Stimulated activated CD8-positive, alpha-beta memory T cell treated with anti-CD3 and anti-CD28 coated beads, Interleukin-2, amount 100 ng/mL, for 1 hour (primary cell): ENCODE data around the gene CHRNB1.
A peak's percentile ranks its signal among the peaks of the same experiment; 100 is the strongest.

Experiments
- DNase-seq, 2 donors: peaks; one replicate each; pipeline ENCODE4 v3.0.0-alpha.2; 2020; ENCODE audit warnings: low read depth in 2 of 2

The CHRNB1 gene

GRCh38 chr17:7483255-7484066, 38.6 kb downstream of the CHRNB1 start:
- peak; percentile 86 to 91 for DNase-seq

- DNase-seq, result peak; percentile 97
Measured at GRCh38 chr17:7484067-7484918, 39.4 kb downstream of the CHRNB1 start, which contains the start of gene POLR2A. TSS of gene POLR2A (plus strand) at chr17:7484366.

- DNase-seq, result no peak
Measured at GRCh38 chr17:7484919-7485377, 40.1 kb downstream of the CHRNB1 start.

- no peak for DNase-seq
Measured at GRCh38 chr17:7486181-7486580, 41.3 kb downstream of the CHRNB1 start.

- no peak for DNase-seq
Measured at GRCh38 chr17:7490144-7490543, 45.3 kb downstream of the CHRNB1 start.

- DNase-seq, result no peak
Measured at GRCh38 chr17:7491583-7491982, 46.7 kb downstream of the CHRNB1 start.

- no peak for DNase-seq
Measured at GRCh38 chr17:7493941-7494340, 49.1 kb downstream of the CHRNB1 start.

GRCh38 chr17:7495906-7496434, 51.1 kb downstream of the CHRNB1 start:
- DNase-seq, result no peak

- no peak for DNase-seq
Measured at GRCh38 chr17:7496470-7497183, 51.8 kb downstream of the CHRNB1 start.

GRCh38 chr17:7497228-7497627, 52.4 kb downstream of the CHRNB1 start:
- no peak for DNase-seq

- DNase-seq, result no peak
Measured at GRCh38 chr17:7497636-7498035, 52.8 kb downstream of the CHRNB1 start.

- no peak for DNase-seq
Measured at GRCh38 chr17:7499161-7499560, 54.3 kb downstream of the CHRNB1 start.

GRCh38 chr17:7501729-7502128, 56.9 kb downstream of the CHRNB1 start:
- no peak for DNase-seq

GRCh38 chr17:7502171-7502847, 57.4 kb downstream of the CHRNB1 start:
- no peak for DNase-seq

- no peak for DNase-seq
Measured at GRCh38 chr17:7502987-7503386, 58.1 kb downstream of the CHRNB1 start.

- DNase-seq, result no peak
Measured at GRCh38 chr17:7503521-7503920, 58.7 kb downstream of the CHRNB1 start.
